Endothelial cell of umbilical vein (primary cell): ENCODE data around the gene EZR. TPM values are rescaled to one million over a fixed set of nuclear protein-coding genes. Genes with fewer than 3 reads are reported as not detected.
"Not testable (repeated sequence)": the region's sequence is repeated elsewhere in the genome, so short reads cannot be mapped to it uniquely, and the experiment has no call there.

Source experiments
- BruUV-seq: library from RNA; stranded (reverse); fragments of 400-500 nt; replicated peaks from 2 replicates; lab custom pipeline; 2021; lab: Mats Ljungman, UMichigan
- CTCF ChIA-PET: fragments of 300-600, 350-600 bp; sonication (Branson Sonifier 250); formaldehyde crosslinking; loops from one replicate; lab custom pipeline; 2021; ENCODE audit warnings: antibody characterized with exemption, inconsistent platforms; lab: Charles Lee
- POLR2A ChIA-PET: fragments of 300-600, 350-600 bp; sonication (Branson Sonifier 250); formaldehyde crosslinking; loops from one replicate; lab custom pipeline; 2021; ENCODE audit warnings: antibody characterized with exemption, inconsistent platforms; lab: Charles Lee
- DNase-seq: peaks from one replicate; pipeline ENCODE4 v3.0.0-alpha.2; 2011; ENCODE audit warnings: low read depth, low spot score
- FAIRE-seq: peaks from 2 replicates; lab custom pipeline; 2011; peaks lifted over from hg19 to GRCh38; lab: Jason Lieb, UNC
- H2AFZ ChIP-seq: 2 replicates; pipeline ENCODE4 v1.6.0; 2012; ENCODE audit warnings: low read depth, low read length, control low read depth, inconsistent platforms
- H3K27ac ChIP-seq: 2 replicates; pipeline ENCODE4 v1.5.1; 2011; ENCODE audit warnings: low read depth, mild to moderate bottlenecking, control low read depth, low read length, moderate library complexity; ENCODE audit not compliant: insufficient read depth
- H3K27me3 ChIP-seq, 2 experiments: 2 replicates each; pipeline versions ENCODE4 v1.6.0 to v1.6.1; 2011; ENCODE audit warnings: low read length in 2 of 2, mixed read lengths in 1 of 2; ENCODE audit not compliant: control insufficient read depth in 2 of 2, insufficient read depth in 2 of 2
- H3K36me3 ChIP-seq, 2 experiments: 2 replicates in 1 of 2; 3 replicates in 1 of 2; pipeline ENCODE4 v1.5.1; 2011; ENCODE audit warnings: low read length in 2 of 2, mild to moderate bottlenecking in 1 of 2, moderate library complexity in 1 of 2; ENCODE audit not compliant: control insufficient read depth in 2 of 2, insufficient read depth in 2 of 2; ENCODE audit errors: extremely low read depth in 1 of 2
- H3K4me1 ChIP-seq: 3 replicates; pipeline ENCODE4 v1.5.1; 2011; ENCODE audit warnings: mild to moderate bottlenecking, low read length; ENCODE audit not compliant: control insufficient read depth, insufficient read depth; ENCODE audit errors: extremely low read depth
- H3K4me2 ChIP-seq: 2 replicates; pipeline ENCODE4 v1.6.1; 2011; ENCODE audit warnings: low read length, control low read depth, mixed read lengths; ENCODE audit not compliant: insufficient read depth
- H3K4me3 ChIP-seq, 3 experiments: fragments of 200-600 bp in 1 of 3; sonication (generic), shearing (Covaris generic) in 1 of 3; replicated peaks in 1 of 3; 2 replicates each; pipeline ENCODE4 v1.5.1; 2011 to 2016; ENCODE audit warnings: control low read depth in 3 of 3, low read length in 3 of 3, mild to moderate bottlenecking in 2 of 3, inconsistent platforms in 1 of 3, low read depth in 1 of 3, moderate library complexity in 1 of 3; ENCODE audit not compliant: insufficient read depth in 1 of 3
- H3K79me2 ChIP-seq: 2 replicates; pipeline ENCODE4 v1.6.0; 2012; ENCODE audit warnings: low read length, inconsistent platforms; ENCODE audit not compliant: control insufficient read depth, insufficient read depth
- H3K9ac ChIP-seq: replicated peaks from 2 replicates; pipeline ENCODE3; 2011; ENCODE audit warnings: low read length, control low read depth; ENCODE audit not compliant: insufficient read depth; ENCODE audit errors: extremely low read depth
- H3K9me1 ChIP-seq: replicated peaks from 3 replicates; pipeline ENCODE4 v1.6.0; 2011; ENCODE audit warnings: mild to moderate bottlenecking, low read length; ENCODE audit not compliant: control insufficient read depth, insufficient read depth; ENCODE audit errors: extremely low read depth
- H3K9me3 ChIP-seq: replicated peaks from 2 replicates; pipeline ENCODE4 v1.5.1; 2012; ENCODE audit warnings: low read length, inconsistent platforms; ENCODE audit not compliant: control insufficient read depth, insufficient read depth
- H4K20me1 ChIP-seq: replicated peaks from 2 replicates; pipeline ENCODE3; 2011; ENCODE audit warnings: mild to moderate bottlenecking, low read length; ENCODE audit not compliant: control insufficient read depth, insufficient read depth; ENCODE audit errors: extremely low read depth
- CTCF ChIP-seq, 2 donors: IDR thresholded peaks; 1 replicate in 1 of 2; 2 replicates in 1 of 2; pipeline ENCODE4 v1.5.1; 2011; ENCODE audit warnings: low read length in 2 of 2, mild to moderate bottlenecking in 2 of 2, moderate library complexity in 2 of 2, control low read depth in 1 of 2, inconsistent platforms in 1 of 2, low read depth in 1 of 2; ENCODE audit not compliant: insufficient read depth in 1 of 2; ENCODE audit errors: extremely low read depth in 1 of 2
- EZH2 ChIP-seq: IDR thresholded peaks from 2 replicates; pipeline ENCODE4 v1.6.1; 2012; ENCODE audit warnings: borderline replicate concordance, low read depth, mild to moderate bottlenecking, moderate library complexity, low read length, inconsistent platforms; ENCODE audit not compliant: severe bottlenecking
- FOS ChIP-seq: IDR thresholded peaks from 2 replicates; pipeline ENCODE4 v1.6.1; 2011; ENCODE audit warnings: mild to moderate bottlenecking, low read length, moderate library complexity, borderline replicate concordance; ENCODE audit not compliant: insufficient read depth
- GATA2 ChIP-seq: IDR thresholded peaks from 2 replicates; pipeline ENCODE4 v1.7.0; 2011; ENCODE audit warnings: low read depth, mild to moderate bottlenecking, moderate library complexity, mixed read lengths, low read length; ENCODE audit not compliant: insufficient read length, insufficient read depth
- JUN ChIP-seq: IDR thresholded peaks from 2 replicates; pipeline ENCODE4 v1.6.1; 2011; ENCODE audit warnings: borderline replicate concordance, low read depth; ENCODE audit not compliant: insufficient read length, insufficient read depth
- MAX ChIP-seq: IDR thresholded peaks from 2 replicates; pipeline ENCODE4 v1.6.1; 2011; ENCODE audit not compliant: insufficient read depth, insufficient read length
- MYC ChIP-seq: IDR thresholded peaks from one replicate; pipeline ENCODE4 v1.6.1; 2011; ENCODE audit warnings: mild to moderate bottlenecking, low read depth, low read length
- POLR2A ChIP-seq: IDR thresholded peaks from 2 replicates; pipeline ENCODE4 v1.6.1; 2012; ENCODE audit warnings: low read depth, mild to moderate bottlenecking, control low read depth, low read length
- POLR2AphosphoS5 ChIP-seq: IDR thresholded peaks from 2 replicates; pipeline ENCODE4 v1.6.1; 2012; ENCODE audit warnings: low read depth, mild to moderate bottlenecking, control low read depth, low read length, moderate library complexity; ENCODE audit not compliant: insufficient read depth
- dilution Hi-C: fragments of 300-500 bp; cut with MboI; formaldehyde crosslinking; loops from one replicate; pipeline ENCODE4 v1.15.0; 2019; ENCODE audit warnings: low sequenced_read_pairs; ENCODE audit not compliant: extremely low pct_ligation_motif_present
- intact Hi-C: fragments of 100-400 bp; cut with micrococcal nuclease; formaldehyde crosslinking; loops from one replicate; pipeline ENCODE4 v1.10.0; 2022
- polyA plus RNA-seq, 4 experiments: library from polyadenylated mRNA; depleted of rRNA in 3 of 4; stranded (reverse) in 3 of 4; unstranded in 1 of 4; fragments of >200 nt; gene quantifications; 2 replicates each; pipeline versions ENCODE4 v1.2.1 to v1.2.3, GENCODE V29; 2011 to 2012; ENCODE audit warnings: missing spikeins in 1 of 4
- total RNA-seq: library from RNA; stranded (reverse); gene quantifications from 2 replicates; pipeline ENCODE4 v1.2.3, GENCODE V29; 2021

Gene EZR
- total and polyA plus RNA-seq, 2 donors (not counting 3 experiments of a cell fraction or from before 2014, with no cell fraction given), result 58.5 to 108 TPM

- DNase-seq, H3K9ac ChIP-seq, intact Hi-C loops, POLR2A ChIA-PET, dilution Hi-C loops, CTCF ChIA-PET, FAIRE-seq, H4K20me1 ChIP-seq, H3K4me1 ChIP-seq, H2AFZ ChIP-seq, H3K27ac ChIP-seq, H3K36me3 ChIP-seq, H3K4me2 ChIP-seq, H3K9me3 ChIP-seq, H3K27me3 ChIP-seq, BruUV-seq, H3K79me2 ChIP-seq, H3K9me1 ChIP-seq, H3K4me3 ChIP-seq: not testable (repeated sequence)
Observed at GRCh38 chr6:158823616-158824015, 4.4 kb upstream of the EZR start.

- FAIRE-seq, result peak; percentile 43
- DNase-seq, result no peak
- BruUV-seq, result no TSS peak
- no peak for TF ChIP-seq MAX
- TF ChIP-seq POLR2A, result no peak
- TF ChIP-seq MYC, result no peak
- TF ChIP-seq JUN, result no peak
- TF ChIP-seq GATA2, result no peak
- TF ChIP-seq CTCF (IDR thresholded peaks at IDR 0.05; ENCODE audit: extremely low read depth in 1 of 2, insufficient read depth in 1 of 2, low read depth in 1 of 2, low read length in 2 of 2), result no peak
- TF ChIP-seq EZH2, result no peak
- no peak for TF ChIP-seq POLR2AphosphoS5
- no peak for TF ChIP-seq FOS
- Histone ChIP-seq H3K79me2 (peaks cover 29% of the 10 kb centered on the region), H3K9me1 (no peaks in the 10 kb centered on the region), H4K20me1 (no peaks in the 10 kb centered on the region), H3K4me2 (peak overlapping the region; percentile 3), H3K4me1 (peaks cover 16% of the 10 kb centered on the region), H3K4me3 (no peak overlapping the region), H3K36me3 (no peaks in the 10 kb centered on the region), H3K9ac (no peak overlapping the region), H3K27me3 (no peaks in the 10 kb centered on the region), H3K27ac (no peak overlapping the region), H3K9me3 (no peaks in the 10 kb centered on the region), H2AFZ (peak overlapping the region; percentile 86)
- intact Hi-C loops (loop anchor here (2.0 kb wide), 2 partner anchors 33 to 99 kb away; no protein-coding TSS in a partner anchor), dilution Hi-C loops (no loop called here)
- ChIA-PET CTCF (interaction anchor here (0.7 to 2.2 kb wide), 6 partner anchors 9 to 50 kb away, joined by 3 to 5 read pairs (median 4); no protein-coding TSS in a partner anchor), POLR2A (no interaction called here)
Observed at GRCh38 chr6:158819977-158820622, 932 bp upstream of the EZR start.
